IgD-negative memory B cell (primary cell): Measurements from ENCODE around the gene GJA10. TPM values are rescaled to one million over a fixed set of nuclear protein-coding genes. Genes with fewer than 3 reads are reported as not detected.
"Not testable (repeated sequence)": the region's sequence is repeated elsewhere in the genome, so short reads cannot be mapped to it uniquely, and the experiment has no call there.

Experiments
- H3K27ac Mint-ChIP-seq, 3 donors: one replicate each; pipeline ENCODE4 v1.8.0; 2020 to 2022; ENCODE audit warnings: mild to moderate bottlenecking in 3 of 3, mixed read lengths in 3 of 3, moderate library complexity in 1 of 3
- H3K27me3 Mint-ChIP-seq: one replicate; pipeline ENCODE4 v1.8.0; 2021; ENCODE audit warnings: mixed read lengths
- H3K36me3 Mint-ChIP-seq: one replicate; pipeline ENCODE4 v1.8.0; 2020; ENCODE audit warnings: mild to moderate bottlenecking, mixed read lengths
- H3K4me1 Mint-ChIP-seq, 3 donors: one replicate each; pipeline ENCODE4 v1.8.0; 2020 to 2022; ENCODE audit warnings: mixed read lengths in 3 of 3, mild to moderate bottlenecking in 1 of 3
- H3K4me3 Mint-ChIP-seq, 4 donors: one replicate each; pipeline ENCODE4 v1.8.0; 2020 to 2022; ENCODE audit warnings: mild to moderate bottlenecking in 4 of 4, mixed read lengths in 4 of 4, moderate library complexity in 3 of 4
- H3K9me3 Mint-ChIP-seq, 3 donors: one replicate each; pipeline ENCODE4 v1.8.0; 2020 to 2021; ENCODE audit warnings: mixed read lengths in 3 of 3, mild to moderate bottlenecking in 1 of 3
- polyA plus RNA-seq: library from polyadenylated mRNA; unstranded; fragments of 300-500 nt; fragmentation: Illumina TruSeq; gene quantifications from one replicate; pipeline ENCODE4 v1.2.3, GENCODE V29; 2021

Gene GJA10
- polyA plus RNA-seq, 1 donor from 2014 or later: not detected

- Mint-ChIP-seq H3K27ac (peak overlapping the region in 1 of 3 donors; percentile 11), H3K4me3 (peak overlapping the region in 2 of 4 donors; percentile 58 to 70), H3K27me3 (peaks cover 10% of the 10 kb centered on the region)
- not testable (repeated sequence) for H3K4me1 Mint-ChIP-seq, H3K36me3 Mint-ChIP-seq, H3K9me3 Mint-ChIP-seq
Measured at GRCh38 chr6:89890845-89891528, 3.3 kb upstream of the GJA10 start.

- H3K27ac Mint-ChIP-seq, H3K4me1 Mint-ChIP-seq, H3K4me3 Mint-ChIP-seq, H3K36me3 Mint-ChIP-seq, H3K9me3 Mint-ChIP-seq: not testable (repeated sequence)
- H3K27me3 Mint-ChIP-seq: peaks cover 17% of the 10 kb centered on the region
Measured at GRCh38 chr6:89892577-89892976, 1.7 kb upstream of the GJA10 start.

GRCh38 chr6:89895276-89895874 is 1.1 kb downstream of the GJA10 start:
- Mint-ChIP-seq H3K4me3 (no peak overlapping the region), H3K36me3 (peaks cover 2% of the 10 kb centered on the region), H3K9me3 (peaks cover 0 to 2% (median 0%) of the 10 kb centered on the region in 3 donors), H3K27me3 (peaks cover 15% of the 10 kb centered on the region), H3K4me1 (peaks cover 1 to 9% (median 6%) of the 10 kb centered on the region in 3 donors), H3K27ac (no peak overlapping the region)

GRCh38 chr6:89910001-89910901 is 16.0 kb downstream of the GJA10 start:
- not testable (repeated sequence) for H3K4me1 Mint-ChIP-seq, H3K27ac Mint-ChIP-seq, H3K9me3 Mint-ChIP-seq, H3K36me3 Mint-ChIP-seq
- peak overlapping the region in 1 of 4 donors; percentile 49 for H3K4me3 Mint-ChIP-seq
- peaks cover 15% of the 10 kb centered on the region for H3K27me3 Mint-ChIP-seq

GRCh38 chr6:89910902-89911240 is 16.6 kb downstream of the GJA10 start:
- Mint-ChIP-seq H3K9me3 (peaks cover 0 to 5% (median 3%) of the 10 kb centered on the region in 3 donors), H3K27me3 (peaks cover 15% of the 10 kb centered on the region), H3K4me3 (no peak overlapping the region), H3K36me3 (no peaks in the 10 kb centered on the region), H3K4me1 (peaks cover 0 to 5% (median 0%) of the 10 kb centered on the region in 3 donors), H3K27ac (peak overlapping the region in 1 of 3 donors; percentile 25)

GRCh38 chr6:89916136-89916920 is 22.1 kb downstream of the GJA10 start:
- Mint-ChIP-seq H3K27ac (peak overlapping the region in 1 of 3 donors; percentile 68), H3K4me1 (no peaks in the 10 kb centered on the region), H3K4me3 (no peak overlapping the region), H3K27me3 (peaks cover 13% of the 10 kb centered on the region), H3K36me3 (no peaks in the 10 kb centered on the region), H3K9me3 (peaks cover 3 to 17% (median 10%) of the 10 kb centered on the region in 3 donors)

- peak overlapping the region in 1 of 3 donors; percentile 68 for H3K27ac Mint-ChIP-seq
- H3K4me3 Mint-ChIP-seq: no peak overlapping the region
- peaks cover 3 to 17% (median 10%) of the 10 kb centered on the region in 3 donors for H3K9me3 Mint-ChIP-seq
- no peaks in the 10 kb centered on the region for H3K36me3 Mint-ChIP-seq
- peaks cover 14% of the 10 kb centered on the region for H3K27me3 Mint-ChIP-seq
- H3K4me1 Mint-ChIP-seq: no peaks in the 10 kb centered on the region
Measured at GRCh38 chr6:89917216-89917615, 22.9 kb downstream of the GJA10 start.

- H3K36me3 Mint-ChIP-seq: no peaks in the 10 kb centered on the region
- H3K27me3 Mint-ChIP-seq: peaks cover 14% of the 10 kb centered on the region
- H3K4me1 Mint-ChIP-seq: no peaks in the 10 kb centered on the region
- H3K4me3 Mint-ChIP-seq: no peak overlapping the region
- peaks cover 3 to 17% (median 10%) of the 10 kb centered on the region in 3 donors for H3K9me3 Mint-ChIP-seq
- no peak overlapping the region for H3K27ac Mint-ChIP-seq
Measured at GRCh38 chr6:89917801-89918366, 23.6 kb downstream of the GJA10 start.

- Mint-ChIP-seq H3K27ac (no peak overlapping the region), H3K9me3 (peaks cover 3 to 11% (median 9%) of the 10 kb centered on the region in 3 donors), H3K4me3 (no peak overlapping the region), H3K36me3 (peaks cover 2% of the 10 kb centered on the region), H3K4me1 (no peaks in the 10 kb centered on the region), H3K27me3 (peaks cover 4% of the 10 kb centered on the region)
Measured at GRCh38 chr6:89921197-89921596, 26.9 kb downstream of the GJA10 start.

- Mint-ChIP-seq H3K9me3 (peaks cover under 1 to 8% (median 6%) of the 10 kb centered on the region in 3 donors), H3K36me3 (peaks cover 2% of the 10 kb centered on the region), H3K27ac (no peak overlapping the region), H3K4me1 (peaks cover 0 to 2% (median under 1%) of the 10 kb centered on the region in 3 donors), H3K27me3 (peaks cover 4% of the 10 kb centered on the region), H3K4me3 (no peak overlapping the region)
Measured at GRCh38 chr6:89921691-89922090, 27.4 kb downstream of the GJA10 start.

- Mint-ChIP-seq H3K4me3 (no peak overlapping the region), H3K36me3 (peaks cover 2% of the 10 kb centered on the region), H3K27ac (peak overlapping the region in 1 of 3 donors; percentile 90), H3K27me3 (peaks cover 4% of the 10 kb centered on the region), H3K4me1 (peaks cover under 1 to 6% (median 4%) of the 10 kb centered on the region in 3 donors), H3K9me3 (no peaks in the 10 kb centered on the region)
Measured at GRCh38 chr6:89924231-89924630, 30.0 kb downstream of the GJA10 start.

- peaks cover 2% of the 10 kb centered on the region for H3K36me3 Mint-ChIP-seq
- peaks cover 2 to 9% (median 4%) of the 10 kb centered on the region in 3 donors for H3K4me1 Mint-ChIP-seq
- no peak overlapping the region for H3K27ac Mint-ChIP-seq
- H3K9me3 Mint-ChIP-seq: no peaks in the 10 kb centered on the region
- H3K27me3 Mint-ChIP-seq: peaks cover 4% of the 10 kb centered on the region
- H3K4me3 Mint-ChIP-seq: no peak overlapping the region
Measured at GRCh38 chr6:89925826-89926225, 31.6 kb downstream of the GJA10 start.

GRCh38 chr6:89927264-89927663 is 33.0 kb downstream of the GJA10 start:
- H3K27ac Mint-ChIP-seq: peak overlapping the region in 1 of 3 donors; percentile 32
- no peaks in the 10 kb centered on the region for H3K9me3 Mint-ChIP-seq
- peaks cover 1% of the 10 kb centered on the region for H3K27me3 Mint-ChIP-seq
- H3K4me3 Mint-ChIP-seq: no peak overlapping the region
- H3K4me1 Mint-ChIP-seq: peaks cover 2 to 9% (median 4%) of the 10 kb centered on the region in 3 donors
- peaks cover 5% of the 10 kb centered on the region for H3K36me3 Mint-ChIP-seq
